ENCODE data around the gene RFC5.
"Not testable (repeated sequence)": the region's sequence is repeated elsewhere in the genome, so short reads cannot be mapped to it uniquely, and the experiment has no call there.

RFC5 gene

GRCh38 chr12:118016424-118017264 is at the start of gene RFC5:
TSS of gene RFC5 (plus strand) at chr12:118016703. CDS start at chr12:118016828, 125 bp downstream.
- peak; percentile 100 for DNase-seq

- DNase-seq, result no peak
Measured at GRCh38 chr12:117967043-117967442, 49.5 kb upstream of the RFC5 start.

GRCh38 chr12:117967512-117967911 is 49.0 kb upstream of the RFC5 start:
- no peak for DNase-seq

- peak; percentile 44 for DNase-seq
Measured at GRCh38 chr12:117968151-117968789, 48.2 kb upstream of the RFC5 start.

- DNase-seq, result peak; percentile 99
Measured at GRCh38 chr12:117968826-117969659, 47.5 kb upstream of the RFC5 start, which contains the start of gene KSR2. TSS of gene KSR2 (minus strand) at chr12:117968990. CDS start at chr12:117968255, 735 bp downstream.

GRCh38 chr12:117970334-117970733 is 46.2 kb upstream of the RFC5 start:
- DNase-seq, result no peak

GRCh38 chr12:117972301-117972700 is 44.2 kb upstream of the RFC5 start:
- peak; percentile 72 for DNase-seq

- DNase-seq, result no peak
Measured at GRCh38 chr12:117975006-117975405, 41.5 kb upstream of the RFC5 start.

- DNase-seq, result no peak
Measured at GRCh38 chr12:117977373-117977772, 39.1 kb upstream of the RFC5 start.

- no peak for DNase-seq
Measured at GRCh38 chr12:117980616-117981015, 35.9 kb upstream of the RFC5 start.

GRCh38 chr12:117981267-117981666 is 35.2 kb upstream of the RFC5 start:
- DNase-seq, result no peak

- DNase-seq, result no peak
Measured at GRCh38 chr12:117985182-117985581, 31.3 kb upstream of the RFC5 start.

- DNase-seq, result no peak
Measured at GRCh38 chr12:117986705-117987469, 29.6 kb upstream of the RFC5 start.

GRCh38 chr12:117994551-117995438 is 21.7 kb upstream of the RFC5 start:
- no peak for DNase-seq

- DNase-seq, result no peak
Measured at GRCh38 chr12:117998719-117999118, 17.8 kb upstream of the RFC5 start.

- DNase-seq, result not testable (repeated sequence)
Measured at GRCh38 chr12:117999806-118000205, 16.7 kb upstream of the RFC5 start.

- DNase-seq, result no peak
Measured at GRCh38 chr12:118010903-118011302, 5.6 kb upstream of the RFC5 start.

- DNase-seq, result no peak
Measured at GRCh38 chr12:118011377-118011776, 5.1 kb upstream of the RFC5 start.

- no peak for DNase-seq
Measured at GRCh38 chr12:118011961-118012360, 4.5 kb upstream of the RFC5 start.

- DNase-seq, result no peak
Measured at GRCh38 chr12:118013283-118013682, 3.2 kb upstream of the RFC5 start.

- peak; percentile 28 for DNase-seq
Measured at GRCh38 chr12:118015306-118015705, 1.2 kb upstream of the RFC5 start.
